LNCAP (cell line): Measurements from ENCODE around the gene MEST.

Source experiments
- CTCF ChIP-seq: fragments of 450-650 bp; IDR thresholded peaks from 2 replicates; pipeline ENCODE4 v1.5.1; 2017; ENCODE audit warnings: mild to moderate bottlenecking

MEST gene

DNA sequence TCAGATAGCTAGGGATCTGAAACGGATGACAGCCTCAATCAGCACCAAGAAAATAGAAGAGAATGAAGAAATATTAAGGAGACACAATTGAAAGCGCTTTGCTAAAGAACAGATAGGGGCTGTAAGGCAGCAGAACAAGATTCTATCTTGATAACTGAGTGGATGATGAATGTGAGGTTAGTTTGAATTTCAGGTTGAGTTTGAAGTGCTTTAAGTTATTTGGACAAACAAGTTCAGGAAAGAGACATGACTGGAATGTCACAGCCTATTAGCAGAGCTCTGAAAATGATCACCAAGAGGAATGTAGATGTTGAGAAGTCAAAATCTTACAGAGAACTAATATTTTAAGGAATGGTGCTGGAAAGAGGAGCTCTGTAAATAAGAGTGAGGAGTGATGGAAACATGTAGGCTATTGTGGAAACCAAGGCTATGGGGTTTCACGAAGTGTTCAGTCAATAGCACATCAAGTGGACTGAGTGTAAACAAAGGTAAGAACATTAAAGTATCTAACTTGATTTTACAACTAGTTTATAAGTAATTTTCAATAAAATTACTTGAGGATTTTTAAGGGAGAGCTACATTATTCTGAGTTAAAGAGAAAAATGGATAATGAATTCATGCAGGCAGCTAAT is 61.6 kb downstream of the MEST start:
- no peak for TF ChIP-seq CTCF

GRCh38 chr7:130554481-130554880 is 62.6 kb downstream of the MEST start:
- TF ChIP-seq CTCF = no peak
